Tibial artery (tissue), 4 donors: ENCODE measurements around the gene RBPJL.
"Not testable (repeated sequence)": the region's sequence is repeated elsewhere in the genome, so short reads cannot be mapped to it uniquely, and the experiment has no call there.

Experiments used
- DNase-seq, 2 donors: peaks; one replicate each; pipeline ENCODE4 v3.0.0-alpha.2; 2019
- H3K27ac ChIP-seq, 2 donors: fragments of 200-600 bp; sonication (generic) in 1 of 2; 1 replicate in 1 of 2; 2 replicates in 1 of 2; pipeline ENCODE4 v1.5.1; 2018 to 2019; ENCODE audit warnings: mild to moderate bottlenecking in 1 of 2
- H3K27me3 ChIP-seq, 2 donors: fragments of 200-600 bp; sonication (generic) in 1 of 2; one replicate each; pipeline versions ENCODE4 v1.5.1 to v1.6.0; 2016 to 2019
- H3K36me3 ChIP-seq, 3 donors: fragments of 200-600 bp; sonication (generic) in 2 of 3; one replicate each; pipeline ENCODE4 v1.5.1; 2016 to 2019; ENCODE audit warnings: mild to moderate bottlenecking in 2 of 3
- H3K4me1 ChIP-seq, 4 donors: fragments of 200-600 bp; sonication (generic) in 2 of 4; 1 replicate in 3 of 4; 2 replicates in 1 of 4; pipeline ENCODE4 v1.5.1; 2016 to 2019
- H3K4me3 ChIP-seq, 2 donors: fragments of 200-600 bp; sonication (generic) in 1 of 2; 1 replicate in 1 of 2; 2 replicates in 1 of 2; pipeline ENCODE4 v1.5.1; 2018 to 2019; ENCODE audit warnings: mild to moderate bottlenecking in 2 of 2
- H3K9me3 ChIP-seq, 3 donors: fragments of 200-600 bp; sonication (generic) in 1 of 3; one replicate each; pipeline ENCODE4 v1.5.1; 2016 to 2019
- intact Hi-C: fragments of 100-400 bp; cut with DNase I; formaldehyde crosslinking; loops from one replicate; pipeline ENCODE4 v1.15.0; 2023; ENCODE audit warnings: low total_unique reads
- TF ChIP-seq, protein P1 (sequence below), 2 experiments: fragments of 200-600 bp in 1 of 2; fragments of 450-650 bp in 1 of 2; IDR thresholded peaks; one replicate each; pipeline ENCODE4 v1.5.1; 2017 to 2019; ENCODE audit warnings: antibody characterized with exemption in 2 of 2, mild to moderate bottlenecking in 1 of 2, moderate library complexity in 1 of 2

The RBPJL gene

DNA sequence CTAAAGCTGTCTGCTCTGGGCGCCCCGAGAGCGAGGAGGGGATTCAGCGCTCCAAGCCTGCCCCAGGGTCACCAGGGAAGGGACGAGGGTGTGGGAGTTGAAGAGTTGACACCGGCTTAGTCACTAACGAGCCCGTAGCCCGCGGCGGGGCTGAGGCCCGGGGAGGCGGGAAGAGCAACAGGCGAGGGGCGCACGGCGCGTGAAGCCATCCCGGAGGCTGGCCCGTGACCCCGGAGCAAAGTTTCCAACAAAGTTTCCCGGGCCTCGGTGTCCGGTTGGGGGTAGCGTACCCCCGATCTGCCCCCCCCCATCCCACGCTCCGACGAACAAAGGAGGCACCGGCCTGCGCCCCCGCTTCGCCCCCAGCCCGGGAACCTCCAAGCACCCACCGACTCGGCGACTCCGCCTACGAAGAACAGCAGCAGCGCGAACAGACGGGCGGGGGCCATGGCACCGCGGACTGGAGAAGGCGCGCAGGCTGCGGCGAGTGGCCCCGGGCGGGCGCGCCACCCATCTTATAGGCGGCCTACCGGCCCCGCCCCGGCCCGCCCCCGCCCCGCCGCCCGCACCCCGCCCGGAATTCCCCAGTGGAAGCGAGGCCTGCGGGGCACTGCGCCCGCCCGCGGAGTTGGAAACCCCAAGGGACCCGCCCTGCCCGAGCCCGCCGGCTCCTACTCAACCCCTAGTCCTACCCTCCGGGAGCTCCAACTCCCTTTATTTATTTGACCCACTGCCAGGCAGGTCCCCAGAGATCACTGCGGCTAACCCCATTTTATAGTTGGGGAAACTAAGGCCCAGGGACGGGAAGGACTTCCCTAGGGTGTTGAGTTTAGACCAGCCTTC is 41.5 kb downstream of the RBPJL start, which contains the start of gene SDC4:
SDC4 (minus strand) TSS at position 489 of the 843 bp plus-strand sequence; CDS start at position 449, 40 bp downstream.
- intact Hi-C loops = loop anchor here (10.0 kb wide), 1 partner anchor 1163 kb away; the partner anchor contains the start of gene JPH2
- no peaks in the 10 kb centered on the region for H3K9me3 ChIP-seq
- H3K4me3 ChIP-seq = peak within 1 kb of the TSS; percentile 82 to 84
- no peaks in the 10 kb centered on the region for H3K27me3 ChIP-seq
- TF ChIP-seq, protein P1, sequence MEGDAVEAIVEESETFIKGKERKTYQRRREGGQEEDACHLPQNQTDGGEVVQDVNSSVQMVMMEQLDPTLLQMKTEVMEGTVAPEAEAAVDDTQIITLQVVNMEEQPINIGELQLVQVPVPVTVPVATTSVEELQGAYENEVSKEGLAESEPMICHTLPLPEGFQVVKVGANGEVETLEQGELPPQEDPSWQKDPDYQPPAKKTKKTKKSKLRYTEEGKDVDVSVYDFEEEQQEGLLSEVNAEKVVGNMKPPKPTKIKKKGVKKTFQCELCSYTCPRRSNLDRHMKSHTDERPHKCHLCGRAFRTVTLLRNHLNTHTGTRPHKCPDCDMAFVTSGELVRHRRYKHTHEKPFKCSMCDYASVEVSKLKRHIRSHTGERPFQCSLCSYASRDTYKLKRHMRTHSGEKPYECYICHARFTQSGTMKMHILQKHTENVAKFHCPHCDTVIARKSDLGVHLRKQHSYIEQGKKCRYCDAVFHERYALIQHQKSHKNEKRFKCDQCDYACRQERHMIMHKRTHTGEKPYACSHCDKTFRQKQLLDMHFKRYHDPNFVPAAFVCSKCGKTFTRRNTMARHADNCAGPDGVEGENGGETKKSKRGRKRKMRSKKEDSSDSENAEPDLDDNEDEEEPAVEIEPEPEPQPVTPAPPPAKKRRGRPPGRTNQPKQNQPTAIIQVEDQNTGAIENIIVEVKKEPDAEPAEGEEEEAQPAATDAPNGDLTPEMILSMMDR (IDR thresholded peaks at IDR 0.05) = no peak
- DNase-seq = peak; percentile 53 to 91
- H3K27ac ChIP-seq = peak within 1 kb of the TSS; percentile 86 to 98
- H3K4me1 ChIP-seq = peaks cover 0 to 55% (median 40%) of the 10 kb centered on the region in 4 donors
- no peaks in the 10 kb centered on the region for H3K36me3 ChIP-seq

DNA sequence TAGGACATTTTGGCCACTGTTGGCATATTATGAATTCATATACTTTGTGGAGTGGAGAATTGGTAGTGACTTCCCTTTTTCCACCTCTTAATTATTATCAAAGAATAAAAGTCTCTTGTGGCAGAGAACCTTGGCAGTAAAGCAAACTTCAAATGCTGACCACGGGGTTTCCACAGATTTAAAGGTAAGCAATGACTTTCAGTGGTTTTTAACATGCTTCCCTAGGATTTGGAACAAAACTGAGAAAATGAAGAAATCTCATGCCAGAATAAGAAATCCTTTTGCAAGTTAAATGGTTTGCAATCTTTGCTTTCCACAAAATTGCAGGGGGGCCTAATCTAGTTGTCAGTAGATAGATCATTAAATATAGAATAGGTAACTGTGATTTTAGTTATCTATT is 43.6 kb downstream of the RBPJL start:
- no peak for DNase-seq
- no peaks in the 10 kb centered on the region for H3K9me3 ChIP-seq

DNA sequence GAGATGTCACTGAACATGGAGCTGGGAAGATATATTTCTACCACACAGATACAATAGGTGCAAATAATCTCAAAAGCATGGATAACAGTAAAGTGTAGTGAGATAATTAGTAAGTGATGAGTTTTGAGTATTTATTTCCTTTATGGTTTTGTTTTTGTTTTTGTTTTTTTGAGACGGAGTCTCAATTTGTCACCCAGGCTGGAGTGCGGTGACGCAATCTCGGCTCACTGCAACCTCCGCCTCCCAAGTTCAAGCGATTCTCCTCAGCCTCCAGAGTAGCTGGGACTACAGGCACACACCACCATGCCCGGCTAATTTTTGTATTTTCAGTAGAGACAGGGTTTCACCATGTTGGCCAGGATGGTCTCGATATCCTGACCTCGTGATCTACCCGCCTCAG is 44.2 kb downstream of the RBPJL start:
- intact Hi-C loops, H3K4me3 ChIP-seq, H3K27ac ChIP-seq: not testable (repeated sequence)

More for the DNA sequence above, 43.6 kb downstream of the RBPJL start:
- intact Hi-C loops = no loop called here
- TF ChIP-seq, protein P1 (IDR thresholded peaks at IDR 0.05) = no peak
- no peaks in the 10 kb centered on the region for H3K36me3 ChIP-seq
- peaks cover 0 to 34% (median 20%) of the 10 kb centered on the region in 4 donors for H3K4me1 ChIP-seq
- H3K27ac ChIP-seq = no peak overlapping the region
- H3K27me3 ChIP-seq = no peaks in the 10 kb centered on the region
- no peak overlapping the region for H3K4me3 ChIP-seq

DNA sequence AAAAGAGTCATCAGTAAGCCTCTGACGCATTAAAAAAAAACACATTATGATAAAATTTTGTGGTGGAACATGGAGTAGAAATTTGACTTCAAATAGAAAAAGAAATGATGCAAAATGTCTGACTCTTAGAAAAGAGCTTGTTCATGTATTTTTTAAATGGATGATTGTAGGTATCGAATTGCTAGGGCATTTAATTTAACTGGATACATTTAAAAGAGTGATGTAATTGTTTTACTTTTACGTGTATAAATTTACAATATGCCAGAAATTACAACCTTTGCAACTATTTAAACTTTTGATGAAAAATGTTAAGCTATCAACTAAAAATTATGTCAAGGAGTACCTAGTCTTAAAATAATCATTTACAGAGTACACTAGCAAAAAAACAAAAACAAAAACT is 46.1 kb downstream of the RBPJL start:
- intact Hi-C loops = no loop called here
- DNase-seq = no peak
- H3K36me3 ChIP-seq = no peaks in the 10 kb centered on the region
- H3K4me1 ChIP-seq = peaks cover 0 to 20% (median 10%) of the 10 kb centered on the region in 4 donors
- H3K4me3 ChIP-seq = no peak overlapping the region
- H3K27ac ChIP-seq = no peak overlapping the region
- no peaks in the 10 kb centered on the region for H3K9me3 ChIP-seq
- TF ChIP-seq, protein P1 (IDR thresholded peaks at IDR 0.05) = no peak
- no peaks in the 10 kb centered on the region for H3K27me3 ChIP-seq

More for the DNA sequence above, 44.2 kb downstream of the RBPJL start:
- peak in 1 of 2 donors; percentile 17 for DNase-seq
- H3K4me1 ChIP-seq = peaks cover 0 to 28% (median 15%) of the 10 kb centered on the region in 4 donors
- H3K27me3 ChIP-seq, H3K9me3 ChIP-seq, H3K36me3 ChIP-seq: not testable (repeated sequence)

DNA sequence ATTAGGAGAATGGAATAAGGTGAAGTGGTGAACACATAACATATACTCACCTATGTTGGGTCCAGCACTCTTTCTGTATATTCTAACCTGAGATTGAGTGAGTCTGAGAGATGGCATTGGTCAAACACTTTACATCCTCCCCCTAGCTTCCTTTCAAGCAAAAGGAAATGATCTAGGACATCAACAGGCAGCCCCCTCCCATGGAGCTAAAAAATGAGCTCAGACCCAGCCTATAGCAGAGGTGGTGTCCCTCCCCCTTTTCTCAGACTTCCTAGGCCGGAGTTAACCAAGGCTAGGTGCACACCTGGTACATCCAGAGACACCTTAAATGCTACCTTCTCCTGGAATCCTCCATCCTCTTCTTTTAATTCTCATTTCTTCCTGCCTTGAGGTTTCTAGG is 47.1 kb downstream of the RBPJL start:
- Histone ChIP-seq H3K4me1 (peaks cover 0 to 26% (median 16%) of the 10 kb centered on the region in 4 donors), H3K4me3 (no peak overlapping the region), H3K9me3 (no peaks in the 10 kb centered on the region), H3K27me3 (no peaks in the 10 kb centered on the region), H3K27ac (no peak overlapping the region), H3K36me3 (no peaks in the 10 kb centered on the region)
- intact Hi-C loops = no loop called here
- TF ChIP-seq, protein P1 (IDR thresholded peaks at IDR 0.05) = no peak
- peak in 1 of 2 donors; percentile 13 for DNase-seq
